ENCODE results near the gene OR5B2.

The OR5B2 gene

GRCh38 chr11:58428021-58428420 is at the start of gene OR5B2:
Gene OR5B2 (minus strand): TSS chr11:58428121. CDS start chr11:58423261, 4,860 bp downstream.
- in situ Hi-C loops (cut with MboI; ENCODE audit: low pct_unique_long_range_greater_than_20kb, low sequenced_read_pairs, unreplicated experiment) = loop anchor here (25.0 kb wide), 1 partner anchor 91 kb away; no protein-coding TSS in a partner anchor
- TF ChIP-seq, protein P1, sequence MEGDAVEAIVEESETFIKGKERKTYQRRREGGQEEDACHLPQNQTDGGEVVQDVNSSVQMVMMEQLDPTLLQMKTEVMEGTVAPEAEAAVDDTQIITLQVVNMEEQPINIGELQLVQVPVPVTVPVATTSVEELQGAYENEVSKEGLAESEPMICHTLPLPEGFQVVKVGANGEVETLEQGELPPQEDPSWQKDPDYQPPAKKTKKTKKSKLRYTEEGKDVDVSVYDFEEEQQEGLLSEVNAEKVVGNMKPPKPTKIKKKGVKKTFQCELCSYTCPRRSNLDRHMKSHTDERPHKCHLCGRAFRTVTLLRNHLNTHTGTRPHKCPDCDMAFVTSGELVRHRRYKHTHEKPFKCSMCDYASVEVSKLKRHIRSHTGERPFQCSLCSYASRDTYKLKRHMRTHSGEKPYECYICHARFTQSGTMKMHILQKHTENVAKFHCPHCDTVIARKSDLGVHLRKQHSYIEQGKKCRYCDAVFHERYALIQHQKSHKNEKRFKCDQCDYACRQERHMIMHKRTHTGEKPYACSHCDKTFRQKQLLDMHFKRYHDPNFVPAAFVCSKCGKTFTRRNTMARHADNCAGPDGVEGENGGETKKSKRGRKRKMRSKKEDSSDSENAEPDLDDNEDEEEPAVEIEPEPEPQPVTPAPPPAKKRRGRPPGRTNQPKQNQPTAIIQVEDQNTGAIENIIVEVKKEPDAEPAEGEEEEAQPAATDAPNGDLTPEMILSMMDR (IDR thresholded peaks at IDR 0.05; ENCODE audit: extremely low read depth, insufficient read depth, missing control alignments) = no peak
- no peak for DNase-seq (ENCODE audit: low spot score)

GRCh38 chr11:58471892-58472291 is 44.0 kb upstream of the OR5B2 start:
- TF ChIP-seq, protein P1 (IDR thresholded peaks at IDR 0.05; ENCODE audit: extremely low read depth, insufficient read depth, missing control alignments) = no peak
- no peak for DNase-seq (ENCODE audit: low spot score)
- in situ Hi-C loops (cut with MboI; ENCODE audit: low pct_unique_long_range_greater_than_20kb, low sequenced_read_pairs, unreplicated experiment) = no loop called here

GRCh38 chr11:58466293-58466692 is 38.4 kb upstream of the OR5B2 start:
- TF ChIP-seq, protein P1 (IDR thresholded peaks at IDR 0.05; ENCODE audit: extremely low read depth, insufficient read depth, missing control alignments) = no peak
- no peak for DNase-seq (ENCODE audit: low spot score)
- in situ Hi-C loops (cut with MboI; ENCODE audit: low pct_unique_long_range_greater_than_20kb, low sequenced_read_pairs, unreplicated experiment) = no loop called here

GRCh38 chr11:58465690-58466089 is 37.8 kb upstream of the OR5B2 start:
- TF ChIP-seq, protein P1 (IDR thresholded peaks at IDR 0.05; ENCODE audit: extremely low read depth, insufficient read depth, missing control alignments) = no peak
- DNase-seq (ENCODE audit: low spot score) = no peak
- in situ Hi-C loops (cut with MboI; ENCODE audit: low pct_unique_long_range_greater_than_20kb, low sequenced_read_pairs, unreplicated experiment) = no loop called here

DNA sequence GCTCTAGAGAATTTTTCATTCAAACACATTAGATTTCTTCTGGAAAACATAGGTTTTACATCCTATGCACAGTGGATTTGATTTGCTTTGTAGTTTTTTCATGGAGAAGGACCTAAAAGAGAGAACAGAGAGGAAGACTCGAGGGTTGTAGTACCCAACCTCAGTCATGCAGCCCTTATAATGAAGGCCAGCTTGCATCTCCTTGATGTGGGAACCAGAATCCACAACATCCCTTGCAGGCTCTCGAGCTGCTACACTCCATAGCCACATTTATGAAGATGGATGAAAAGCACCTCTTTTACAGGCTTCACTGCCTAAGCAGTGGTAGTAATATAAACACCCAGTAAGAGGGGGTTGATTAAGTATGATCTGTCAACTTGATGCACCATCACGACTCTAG is 23.7 kb upstream of the OR5B2 start:
- TF ChIP-seq, protein P1 (IDR thresholded peaks at IDR 0.05; ENCODE audit: extremely low read depth, insufficient read depth, missing control alignments) = no peak
- no peak for DNase-seq (ENCODE audit: low spot score)
- in situ Hi-C loops (cut with MboI; ENCODE audit: low pct_unique_long_range_greater_than_20kb, low sequenced_read_pairs, unreplicated experiment) = no loop called here

- TF ChIP-seq, protein P1 (IDR thresholded peaks at IDR 0.05; ENCODE audit: extremely low read depth, insufficient read depth, missing control alignments) = no peak
- in situ Hi-C loops (cut with MboI; ENCODE audit: low pct_unique_long_range_greater_than_20kb, low sequenced_read_pairs, unreplicated experiment) = loop anchor here (25.0 kb wide), 1 partner anchor 109 kb away; no protein-coding TSS in a partner anchor
- DNase-seq (ENCODE audit: low spot score) = no peak
Measured at GRCh38 chr11:58446294-58446693, 18.4 kb upstream of the OR5B2 start.

- TF ChIP-seq, protein P1 (IDR thresholded peaks at IDR 0.05; ENCODE audit: extremely low read depth, insufficient read depth, missing control alignments) = no peak
- DNase-seq (ENCODE audit: low spot score) = no peak
- in situ Hi-C loops (cut with MboI; ENCODE audit: low pct_unique_long_range_greater_than_20kb, low sequenced_read_pairs, unreplicated experiment) = loop anchor here (25.0 kb wide), 1 partner anchor 107 kb away; no protein-coding TSS in a partner anchor
Measured at GRCh38 chr11:58444300-58444699, 16.4 kb upstream of the OR5B2 start.

Data from GM13977 (cell line).